Left hindlimb (tissue), 1 donor: ENCODE data around the gene SHISA2.

Experiments used
- DNase-seq: peaks from one replicate; pipeline ENCODE4 v3.0.0-alpha.2; 2018

Gene SHISA2

DNA sequence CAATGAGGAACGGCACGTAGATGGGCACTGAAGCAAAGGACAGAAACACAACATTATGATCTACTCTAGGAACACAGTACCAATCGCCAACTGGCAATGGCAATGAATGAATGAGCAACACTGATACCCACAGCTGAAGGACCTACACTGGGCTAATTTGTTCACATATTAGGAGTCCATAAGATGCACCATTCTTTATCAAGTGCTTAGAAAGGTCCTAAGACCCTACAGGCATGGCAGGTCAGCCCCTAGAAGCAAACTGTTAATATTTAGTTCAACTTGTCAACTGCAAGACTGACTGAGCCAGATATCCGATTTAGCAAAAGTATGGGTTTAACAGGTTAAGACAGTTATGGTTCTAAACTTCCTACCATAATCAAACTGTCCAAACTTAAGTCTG, 4.8 kb downstream of the SHISA2 start:
- no peak for DNase-seq

GRCh38 chr13:26046639-26047038, 5.2 kb downstream of the SHISA2 start:
- no peak for DNase-seq

DNA sequence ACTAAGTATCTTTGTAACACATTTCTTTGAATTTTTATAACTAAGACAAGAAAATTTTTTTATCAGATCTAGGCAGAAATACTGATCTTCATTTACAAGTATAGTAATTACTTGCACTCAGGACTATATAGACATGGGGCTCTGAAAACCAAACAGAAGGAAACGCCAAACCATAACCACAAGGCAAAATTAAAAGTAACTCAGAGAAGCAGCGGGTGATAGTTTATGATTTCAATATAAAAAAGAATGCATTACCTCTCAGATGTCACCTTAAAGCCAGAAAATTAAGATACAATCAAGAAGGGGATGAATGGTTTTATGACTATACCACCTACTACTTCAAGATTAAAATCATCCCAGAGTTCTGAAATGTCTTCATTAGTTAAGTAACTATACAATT, 6.7 kb downstream of the SHISA2 start:
- no peak for DNase-seq

DNA sequence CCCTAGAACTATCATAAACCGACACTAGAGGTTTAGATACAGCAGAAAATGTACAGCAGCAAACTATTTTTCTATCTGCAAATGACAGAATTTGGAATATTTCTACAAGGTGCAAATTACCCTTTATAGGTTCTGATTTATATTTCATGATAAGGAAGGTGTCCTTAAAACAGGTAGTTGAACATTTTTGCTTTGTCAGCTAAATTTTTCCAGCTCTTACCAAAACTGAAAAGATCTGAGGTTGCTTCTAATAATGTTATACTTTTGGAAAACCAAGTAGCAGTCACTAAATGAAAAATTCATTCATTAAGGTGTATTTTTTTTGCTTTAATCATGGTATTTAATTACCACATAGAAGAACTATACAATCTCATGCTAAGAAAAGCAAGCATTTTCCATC, 9.0 kb downstream of the SHISA2 start:
- DNase-seq: no peak

GRCh38 chr13:26041444-26041843, 10.4 kb downstream of the SHISA2 start:
- DNase-seq: no peak

DNA sequence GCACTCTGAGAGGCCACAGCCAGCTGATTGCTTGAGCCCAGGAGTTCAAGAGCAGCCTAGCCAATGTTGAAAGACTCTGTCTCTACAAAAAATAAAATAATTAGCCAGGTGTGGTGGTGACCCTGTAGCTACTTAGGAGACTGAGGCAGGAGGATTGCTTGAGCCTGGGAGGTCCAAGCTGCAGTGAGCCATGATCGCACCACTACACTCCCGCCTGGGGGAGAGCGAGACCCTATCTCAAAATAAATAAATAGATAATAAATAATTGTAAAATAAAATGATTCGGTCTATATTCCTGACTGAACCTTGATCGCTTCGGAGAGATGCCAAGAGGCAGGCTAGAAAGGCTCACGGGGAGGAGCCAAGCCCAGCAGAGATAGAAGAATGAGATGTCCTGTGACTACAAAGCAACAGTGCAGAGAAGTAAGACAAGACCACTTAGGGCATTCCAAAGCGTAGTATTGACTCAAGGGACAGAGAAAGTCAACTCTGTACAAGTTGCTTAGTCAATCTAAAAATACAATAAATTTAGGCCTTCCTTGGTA, 12.8 kb downstream of the SHISA2 start:
- DNase-seq: no peak

DNA sequence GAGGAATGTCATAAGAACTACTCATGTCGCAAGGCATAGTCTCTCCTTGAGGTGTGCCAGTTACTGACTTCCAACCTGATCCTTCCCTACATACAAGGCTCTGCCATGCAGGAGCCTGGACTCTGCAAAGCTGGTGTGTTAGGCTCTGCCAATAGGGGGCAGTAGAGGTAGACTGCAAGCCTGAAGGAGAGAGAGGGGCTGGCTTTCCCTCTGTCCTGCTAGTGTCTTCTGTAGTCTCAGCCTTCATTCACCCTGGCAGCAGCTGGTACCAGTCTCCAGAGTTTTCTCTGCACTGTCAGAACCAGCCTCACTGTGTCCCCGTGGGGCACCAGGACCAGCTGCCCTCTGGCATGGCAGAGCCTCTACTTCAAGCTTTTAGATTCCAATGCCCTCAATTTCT, 14.5 kb downstream of the SHISA2 start:
- no peak for DNase-seq

DNA sequence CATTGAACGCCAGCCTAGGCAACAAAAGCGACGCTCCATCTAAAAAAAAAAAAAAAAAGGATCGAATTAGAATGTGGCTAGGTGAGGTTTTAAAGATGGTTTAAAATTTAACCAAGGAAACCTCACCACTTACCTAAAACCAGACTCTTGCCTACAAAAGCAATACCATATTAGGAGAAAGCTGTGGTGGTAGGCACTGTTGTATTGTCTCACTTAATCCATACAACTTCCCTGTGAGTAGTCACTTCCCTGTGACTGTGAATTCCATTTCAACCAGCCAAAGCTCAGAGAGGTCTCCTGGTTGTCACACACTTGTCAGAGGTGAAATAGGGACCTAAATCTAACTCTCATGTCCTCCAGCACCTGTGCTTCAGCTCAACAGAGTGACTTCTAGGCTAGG, 15.4 kb downstream of the SHISA2 start:
- no peak for DNase-seq

GRCh38 chr13:26034018-26034417, 17.8 kb downstream of the SHISA2 start:
- DNase-seq: no peak

- no peak for DNase-seq
These were observed 21.5 kb downstream of the SHISA2 start for GRCh38 chr13:26030331-26030730.

DNA sequence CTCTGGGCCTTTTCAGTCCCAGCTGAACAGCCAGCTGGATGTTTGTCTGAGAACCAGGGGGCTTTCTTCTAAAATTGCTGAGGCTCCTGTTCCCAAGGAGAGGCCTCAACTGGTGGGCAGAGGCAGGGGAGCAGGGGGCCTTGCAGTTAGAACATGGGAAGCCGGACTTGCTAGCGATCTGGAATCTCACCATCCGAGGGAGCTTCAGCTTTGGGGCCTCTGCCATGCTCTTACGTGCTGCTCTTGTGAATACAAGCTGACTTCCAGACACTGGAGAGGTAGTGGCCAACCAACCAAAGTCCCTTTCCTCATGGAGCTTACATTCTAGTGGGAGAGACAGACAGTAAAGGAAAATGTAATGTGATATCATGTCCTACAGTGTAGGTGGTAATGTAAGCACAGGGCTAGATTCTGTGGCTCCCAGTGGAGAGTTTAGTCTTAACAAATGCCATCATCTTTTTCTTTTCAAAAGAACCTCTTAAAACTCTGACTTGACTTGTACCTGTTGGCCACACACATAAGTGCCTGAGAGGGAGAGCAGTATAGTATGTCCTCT, 22.2 kb downstream of the SHISA2 start:
- no peak for DNase-seq

DNA sequence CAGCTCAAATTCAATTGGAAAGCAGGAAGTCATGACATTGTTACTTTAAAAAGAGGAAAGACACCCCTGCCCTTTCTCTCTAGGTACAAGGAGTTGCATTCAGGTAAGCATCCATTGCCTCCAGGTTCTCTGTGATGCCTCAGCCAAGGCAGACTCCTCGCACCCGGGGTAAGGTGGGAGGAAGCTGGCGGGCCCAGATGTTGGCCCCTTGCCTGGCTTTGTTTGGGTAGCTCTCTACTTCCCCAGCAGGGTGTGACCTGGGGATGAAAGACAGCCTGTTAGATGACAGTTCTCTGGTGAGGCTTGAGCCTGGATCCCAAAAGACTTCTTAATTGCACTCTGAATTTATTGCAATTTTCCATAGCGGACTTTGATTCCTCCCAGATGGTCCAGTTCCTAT, 25.6 kb downstream of the SHISA2 start:
- no peak for DNase-seq

GRCh38 chr13:26025771-26026170, 26.0 kb downstream of the SHISA2 start:
- no peak for DNase-seq

- no peak for DNase-seq
These were observed 26.6 kb downstream of the SHISA2 start for GRCh38 chr13:26025196-26025595.

- DNase-seq: no peak
These were observed 27.3 kb downstream of the SHISA2 start for GRCh38 chr13:26024558-26024957.

GRCh38 chr13:26022538-26023292, 29.1 kb downstream of the SHISA2 start:
- peak; percentile 76 for DNase-seq

DNA sequence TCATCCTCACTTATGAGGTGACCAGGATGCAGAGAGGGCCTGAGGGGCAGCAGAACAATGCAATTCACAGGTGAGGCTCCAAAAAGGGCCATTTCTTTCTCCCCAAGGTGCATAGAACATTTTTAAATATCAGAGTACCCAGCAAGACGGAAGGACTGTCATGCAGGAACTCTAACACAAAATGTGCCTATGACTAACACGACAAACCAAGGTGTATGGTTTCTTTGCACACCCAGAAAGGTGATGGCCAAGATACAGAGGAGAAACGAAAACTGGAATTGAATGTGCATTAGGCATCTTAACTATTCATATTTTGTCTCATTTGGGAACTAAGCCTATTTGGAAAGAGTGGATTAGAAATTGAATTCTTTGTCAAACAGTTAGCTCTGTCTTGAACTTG, 29.9 kb downstream of the SHISA2 start:
- DNase-seq: no peak

DNA sequence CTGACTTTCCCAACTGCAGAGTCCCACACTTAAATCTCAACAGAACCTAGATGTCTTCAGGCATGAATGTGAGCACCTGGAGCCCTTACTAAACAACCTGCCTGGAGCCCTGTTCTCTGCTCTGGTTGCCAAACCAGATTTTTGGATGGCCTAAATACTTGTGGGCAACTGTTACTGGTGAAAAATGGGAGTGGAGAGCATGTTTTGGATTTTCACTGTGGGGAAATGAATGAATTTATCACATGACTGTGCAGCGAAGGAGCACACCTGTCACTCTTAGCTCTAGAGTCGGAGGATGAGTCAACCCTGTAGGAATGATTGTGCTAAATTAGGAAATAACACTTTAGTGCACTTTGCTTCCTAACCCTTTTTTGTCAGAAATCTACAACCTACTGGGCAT, 30.3 kb downstream of the SHISA2 start:
- no peak for DNase-seq

DNA sequence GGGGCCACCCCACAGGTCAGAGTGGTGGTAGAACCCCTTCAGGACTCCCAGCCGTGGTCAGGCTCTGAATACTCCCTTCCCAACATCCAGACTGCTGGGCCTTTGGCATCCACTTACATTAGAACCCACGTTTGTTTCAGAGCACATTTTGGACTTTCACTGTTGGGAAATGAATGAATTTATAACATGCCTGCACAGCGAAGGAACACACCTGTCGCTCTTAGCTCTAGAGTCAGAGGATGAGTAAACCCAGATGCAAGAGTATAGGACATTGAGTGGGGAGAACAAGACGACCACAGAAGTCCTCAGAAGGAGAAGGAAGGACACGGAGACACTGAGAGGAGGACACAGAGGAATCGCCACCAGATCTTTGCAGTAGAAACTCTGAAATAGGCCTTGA, 30.9 kb downstream of the SHISA2 start:
- no peak for DNase-seq

DNA sequence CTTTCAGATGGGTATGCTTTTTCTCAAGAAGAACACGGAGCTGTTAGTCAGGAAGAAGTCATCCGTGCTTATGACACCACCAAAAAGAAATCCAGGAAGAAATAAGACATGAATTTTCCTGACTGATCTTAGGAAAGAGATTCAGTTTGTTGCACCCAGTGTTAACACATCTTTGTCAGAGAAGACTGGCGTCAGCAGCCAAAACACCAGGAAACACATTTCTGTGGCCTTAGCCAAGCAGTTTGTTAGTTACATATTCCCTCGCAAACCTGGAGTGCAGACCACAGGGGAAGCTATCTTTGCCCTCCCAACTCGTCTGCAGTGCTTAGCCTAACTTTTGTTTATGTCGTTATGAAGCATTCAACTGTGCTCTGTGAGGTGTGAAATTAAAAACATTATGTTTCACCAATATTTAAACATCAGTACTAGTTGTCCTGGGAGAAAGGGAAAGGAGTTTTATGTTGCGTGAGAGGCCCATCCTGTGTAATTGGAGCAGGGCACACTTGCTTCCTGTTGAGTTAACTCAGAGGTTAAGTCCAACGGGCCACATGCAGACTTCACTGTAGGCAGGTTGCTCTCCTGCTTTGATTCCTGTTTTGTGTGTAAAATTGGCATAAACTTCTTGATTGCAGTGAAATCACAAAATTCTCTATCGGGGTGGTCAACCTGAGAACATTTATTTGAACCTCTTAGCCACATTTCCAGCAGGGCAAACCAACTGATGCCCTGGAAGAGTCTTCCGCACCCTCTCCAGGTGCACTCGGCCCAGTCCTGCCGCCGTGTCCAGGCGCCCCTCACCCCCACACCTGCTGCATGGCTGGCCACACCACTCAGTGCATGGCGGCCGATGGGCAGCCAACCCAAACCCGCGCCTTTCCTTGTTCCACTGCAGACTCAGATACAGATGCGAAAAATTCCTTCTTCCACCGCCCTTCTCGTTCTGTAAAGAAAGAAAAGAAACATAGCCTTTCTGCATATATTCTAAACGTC, 31.6 kb downstream of the SHISA2 start:
- no peak for DNase-seq

GRCh38 chr13:26019251-26019650, 32.6 kb downstream of the SHISA2 start:
- DNase-seq: no peak

DNA sequence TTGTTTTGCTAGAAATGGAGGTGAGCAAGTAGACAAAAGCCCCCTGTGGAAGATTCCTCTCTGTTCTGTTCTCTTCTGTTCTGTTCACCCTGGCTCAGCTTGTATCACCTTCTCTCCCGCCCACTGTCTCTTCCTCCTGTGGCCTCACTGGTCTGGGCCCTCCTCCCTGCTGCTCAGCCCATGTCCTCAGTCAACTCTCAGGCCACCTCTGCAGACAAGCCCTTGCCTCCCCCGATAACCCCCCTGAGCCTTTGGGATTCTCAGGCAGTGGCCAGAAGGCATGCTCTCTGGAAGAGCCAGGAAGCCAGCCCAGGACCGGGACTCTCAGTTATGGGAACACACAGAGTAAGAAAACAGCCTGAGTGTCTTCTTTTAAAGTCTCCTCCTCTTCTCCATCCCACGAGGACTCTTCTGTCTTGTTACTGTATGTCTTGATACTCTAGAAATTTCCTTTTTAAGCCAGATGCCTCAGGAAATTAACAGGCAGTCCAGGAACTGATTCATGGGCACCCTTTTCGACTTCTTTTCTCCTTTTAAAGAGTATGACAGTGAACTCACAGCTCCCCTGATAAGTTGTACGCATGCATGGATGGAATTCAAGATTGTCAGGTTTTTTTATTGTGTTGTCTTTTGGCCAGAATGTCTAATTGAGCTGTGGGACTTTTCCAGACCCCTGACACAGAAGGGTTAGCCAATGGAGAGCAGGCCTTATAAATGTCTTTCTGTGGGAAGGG, 33.7 kb downstream of the SHISA2 start:
- no peak for DNase-seq
